Stomach (tissue), 9 donors: ENCODE measurements around the gene H2BW2. TPM values are rescaled to one million over a fixed set of nuclear protein-coding genes. Genes with fewer than 3 reads are reported as not detected.
"Not testable (repeated sequence)": the region's sequence is repeated elsewhere in the genome, so short reads cannot be mapped to it uniquely, and the experiment has no call there.

ENCODE experiments used
- DNase-seq, 2 donors: peaks; one replicate each; pipeline versions ENCODE4 v3.0.0 to v3.0.0-alpha.2; 2013 to 2019
- H3K27ac ChIP-seq, 5 donors: fragments of 200-600 bp in 4 of 5; sonication (generic) in 4 of 5; one replicate each; pipeline ENCODE4 v1.5.1; 2013 to 2019; ENCODE audit warnings: mild to moderate bottlenecking in 1 of 5, moderate library complexity in 1 of 5
- H3K27me3 ChIP-seq, 3 donors: fragments of 200-600 bp; sonication (generic); one replicate each; pipeline ENCODE4 v1.5.1; 2017 to 2019; ENCODE audit warnings: mixed run types in 1 of 3
- H3K36me3 ChIP-seq, 4 donors: fragments of 200-600 bp; sonication (generic); 1 replicate in 3 of 4; 2 replicates in 1 of 4; pipeline ENCODE4 v1.5.1; 2016 to 2019
- H3K4me1 ChIP-seq, 4 donors: fragments of 200-600 bp; sonication (generic); one replicate each; pipeline ENCODE4 v1.5.1; 2016 to 2019
- H3K4me3 ChIP-seq, 4 donors: fragments of 200-600 bp; sonication (generic) in 3 of 4; one replicate each; pipeline ENCODE4 v1.5.1; 2016 to 2019; ENCODE audit warnings: mild to moderate bottlenecking in 1 of 4
- H3K9me3 ChIP-seq, 4 donors: fragments of 200-600 bp; sonication (generic); one replicate each; pipeline ENCODE4 v1.5.1; 2016 to 2019
- CTCF ChIP-seq, 7 experiments: fragments of 450-650 bp in 4 of 7; fragments of 200-600 bp in 3 of 7; sonication (generic) in 3 of 7; IDR thresholded peaks; one replicate each; pipeline ENCODE4 v1.5.1; 2016 to 2019; ENCODE audit warnings: antibody characterized with exemption in 7 of 7, control low read depth in 2 of 7, mild to moderate bottlenecking in 1 of 7
- EP300 ChIP-seq: sonication (generic); formaldehyde crosslinking; IDR thresholded peaks from one replicate; pipeline ENCODE4 v1.6.1; 2017; ENCODE audit warnings: antibody characterized with exemption
- POLR2A ChIP-seq, 4 donors: fragments of 450-650 bp; IDR thresholded peaks; one replicate each; pipeline ENCODE4 v1.6.1; 2016; ENCODE audit warnings: antibody characterized with exemption in 4 of 4, control low read depth in 2 of 4, mild to moderate bottlenecking in 1 of 4, moderate library complexity in 1 of 4
- POLR2AphosphoS5 ChIP-seq, 3 donors: sonication (generic); formaldehyde crosslinking; IDR thresholded peaks; one replicate each; pipeline ENCODE4 v1.6.1; 2016; ENCODE audit warnings: antibody characterized with exemption in 3 of 3
- WGBS, 5 donors: extraction: QIAGEN DNeasy Blood & Tissue Kit in 3 of 5; methylation state at CpG; one replicate each; pipeline versions ENCODE4 v1.1.5 to v1.1.7; 2013 to 2018; 5-methylcytosine and 5-hydroxymethylcytosine counted together
- intact Hi-C: fragments of 100-400 bp; cut with DNase I; formaldehyde crosslinking; loops from one replicate; pipeline ENCODE4 v1.15.1; 2023; ENCODE audit warnings: low total_unique reads
- polyA plus RNA-seq, 3 donors: library from polyadenylated mRNA; stranded (reverse); fragments of 200-250 nt; gene quantifications; one replicate each; pipeline ENCODE4 v1.2.3, GENCODE V29; 2013
- total RNA-seq, 5 donors: library from RNA; depleted of rRNA; stranded (reverse); fragments of >200 nt; gene quantifications; one replicate each; pipeline versions ENCODE4 v1.1.0 to v1.2.3, GENCODE V29; 2014 to 2016
- donor health status: healthy with polysubstance abuse.
- donor health status: Bipolar disorder and iron deficiency.
- donor health status: healthy.

The H2BW2 gene
- total and polyA plus RNA-seq, 8 donors: not detected

- intact Hi-C loops: no loop called here
- Histone ChIP-seq H3K4me3 (no peak overlapping the region), H3K36me3 (no peaks in the 10 kb centered on the region), H3K4me1 (no peaks in the 10 kb centered on the region), H3K9me3 (no peaks in the 10 kb centered on the region), H3K27ac (no peak overlapping the region), H3K27me3 (peaks cover 0 to 39% (median 3%) of the 10 kb centered on the region in 3 donors)
- TF ChIP-seq POLR2A (IDR thresholded peaks at IDR 0.05): no peak
- no peak for TF ChIP-seq EP300
- no peak for TF ChIP-seq CTCF (IDR thresholded peaks at IDR 0.05)
- TF ChIP-seq POLR2AphosphoS5 (IDR thresholded peaks at IDR 0.05): no peak
- 85 to 94% (median 93%) methylated on average over 10 to 13 of the region's 13 CpGs for WGBS, 5 donors
- DNase-seq: no peak
These were observed 7.4 kb downstream of the H2BW2 start for GRCh38 chrX:104047171-104047570.

- H3K36me3 ChIP-seq, H3K27ac ChIP-seq, H3K27me3 ChIP-seq, H3K4me3 ChIP-seq, H3K4me1 ChIP-seq, intact Hi-C loops, DNase-seq, H3K9me3 ChIP-seq: not testable (repeated sequence)
- no CpG with 5 or more reads among the region's 13 CpGs for WGBS, 5 donors
These were observed 15.2 kb downstream of the H2BW2 start for GRCh38 chrX:104054956-104055355.

GRCh38 chrX:104062636-104063035, 22.9 kb downstream of the H2BW2 start:
- H3K4me1 ChIP-seq, H3K27me3 ChIP-seq, H3K27ac ChIP-seq, intact Hi-C loops, H3K9me3 ChIP-seq, DNase-seq, H3K4me3 ChIP-seq, H3K36me3 ChIP-seq: not testable (repeated sequence)
- WGBS, 5 donors: 94 to 98% (median 97%) methylated on average over 8 to 9 of the region's 18 CpGs; no CpG with 5 or more reads in 2 of the 5 donors

GRCh38 chrX:104075778-104076445, 36.2 kb downstream of the H2BW2 start, which contains the start of gene TMSB15C:
Gene TMSB15C, minus strand, starts transcription at chrX:104076236.
- H3K9me3 ChIP-seq, H3K4me1 ChIP-seq, DNase-seq, H3K27ac ChIP-seq, H3K4me3 ChIP-seq, H3K36me3 ChIP-seq, intact Hi-C loops, H3K27me3 ChIP-seq: not testable (repeated sequence)
- no CpG with 5 or more reads among the region's 46 CpGs for WGBS, 5 donors

- H3K4me3 ChIP-seq, H3K36me3 ChIP-seq, H3K9me3 ChIP-seq, DNase-seq, H3K27ac ChIP-seq, H3K27me3 ChIP-seq, intact Hi-C loops, H3K4me1 ChIP-seq: not testable (repeated sequence)
- no CpG with 5 or more reads among the region's 6 CpGs for WGBS, 5 donors
These were observed 38.1 kb downstream of the H2BW2 start for GRCh38 chrX:104077854-104078253.

GRCh38 chrX:104084063-104084462, 44.3 kb downstream of the H2BW2 start:
- TF ChIP-seq POLR2A (IDR thresholded peaks at IDR 0.05) (no peak), POLR2AphosphoS5 (IDR thresholded peaks at IDR 0.05) (no peak), EP300 (no peak), CTCF (IDR thresholded peaks at IDR 0.05) (no peak)
- WGBS, 5 donors: 49 to 82% (median 67%) methylated on average over 1 to 4 of the region's 4 CpGs
- DNase-seq: no peak
- H3K9me3 ChIP-seq: no peaks in the 10 kb centered on the region
- H3K27ac ChIP-seq: no peak overlapping the region
- no peak overlapping the region for H3K4me3 ChIP-seq
- H3K36me3 ChIP-seq: no peaks in the 10 kb centered on the region
- intact Hi-C loops: no loop called here
- H3K27me3 ChIP-seq: peaks cover 0 to 19% (median 0%) of the 10 kb centered on the region in 3 donors
- H3K4me1 ChIP-seq: no peaks in the 10 kb centered on the region
